A549 treated with ZK216348 at 1 μM for 4 hours (cell line): ENCODE results near the gene PHYHIPL. TPM values are rescaled to one million over a fixed set of nuclear protein-coding genes. Genes with fewer than 3 reads are reported as not detected.

Experiments used
- total RNA-seq: library from RNA; stranded (reverse); fragments of 200-300 nt; extraction: Qiagen RNA extraction; gene quantifications from 5 replicates; pipeline ENCODE4 v1.2.3, GENCODE V29; 2022; ENCODE audit warnings: low read depth

PHYHIPL gene
- 0.13 to 0.44 TPM (median 0.20 TPM) in 5 replicates for total RNA-seq

GRCh38 chr10:59176241-59177030 lies at the start of gene PHYHIPL:
TSS of gene PHYHIPL (plus strand) at chr10:59176643. CDS start at chr10:59176854, 211 bp downstream.

Other genes with a start within 250 kb of the PHYHIPL start
- gene FAM13C, start 185.9 kb downstream of the PHYHIPL start, total RNA-seq = not detected in 5 replicates